Natural killer cell (primary cell): Measurements from ENCODE around the gene TTC7B. TPM values are rescaled to one million over a fixed set of nuclear protein-coding genes. Genes with fewer than 3 reads are reported as not detected.

Experiments used
- ATAC-seq, 3 donors: fragments of 150-1000 bp in 2 of 3; fragments of 200-7000 bp in 1 of 3; cut with Tn5 transposase; 1 replicate in 1 of 3; 2 replicates in 2 of 3; pipeline ENCODE4 v1.10.0; 2021; ENCODE audit warnings: mild to moderate bottlenecking in 2 of 3, moderate library complexity in 2 of 3
- DNase-seq, 2 donors: peaks; one replicate each; pipeline versions ENCODE4 v3.0.0 to v3.0.0-alpha.2; 2013 to 2021; ENCODE audit warnings: mixed read lengths in 1 of 2
- H3K27ac ChIP-seq: one replicate; pipeline ENCODE4 v1.5.1; 2013; ENCODE audit warnings: mild to moderate bottlenecking, low read length
- H3K27me3 ChIP-seq: one replicate; pipeline ENCODE4 v1.6.1; 2013; ENCODE audit warnings: low read length; ENCODE audit not compliant: control insufficient read depth, insufficient read depth
- H3K36me3 ChIP-seq: one replicate; pipeline ENCODE4 v1.6.1; 2013; ENCODE audit warnings: low read length; ENCODE audit not compliant: control insufficient read depth, insufficient read depth
- H3K4me1 ChIP-seq: one replicate; pipeline ENCODE4 v1.6.1; 2013; ENCODE audit warnings: low read length; ENCODE audit not compliant: control insufficient read depth, insufficient read depth
- H3K4me3 ChIP-seq: one replicate; pipeline ENCODE4 v1.5.1; 2013; ENCODE audit warnings: low read length
- H3K9me3 ChIP-seq: one replicate; pipeline ENCODE4 v1.6.1; 2013; ENCODE audit warnings: low read length; ENCODE audit not compliant: control insufficient read depth, insufficient read depth
- H3K27ac Mint-ChIP-seq, 2 donors: one replicate each; pipeline ENCODE4 v1.8.0; 2022; ENCODE audit warnings: mild to moderate bottlenecking in 2 of 2, mixed read lengths in 2 of 2, moderate library complexity in 1 of 2
- H3K27me3 Mint-ChIP-seq, 2 donors: one replicate each; pipeline ENCODE4 v1.8.0; 2022; ENCODE audit warnings: low read depth in 2 of 2, mixed read lengths in 2 of 2
- H3K36me3 Mint-ChIP-seq: one replicate; pipeline ENCODE4 v1.8.0; 2022; ENCODE audit warnings: mixed read lengths
- H3K4me1 Mint-ChIP-seq, 2 donors: one replicate each; pipeline ENCODE4 v1.8.0; 2022; ENCODE audit warnings: mixed read lengths in 2 of 2
- H3K4me3 Mint-ChIP-seq: one replicate; pipeline ENCODE4 v1.8.0; 2022; ENCODE audit warnings: mild to moderate bottlenecking, moderate library complexity, mixed read lengths
- H3K9me3 Mint-ChIP-seq, 2 donors: one replicate each; pipeline ENCODE4 v1.8.0; 2022; ENCODE audit warnings: mixed read lengths in 2 of 2
- WGBS: methylation state at CpG from one replicate; pipeline ENCODE4 v1.1.7; 2013; ENCODE audit warnings: missing lambda C conversion rate; ENCODE audit not compliant: insufficient coverage; 5-methylcytosine and 5-hydroxymethylcytosine counted together
- intact Hi-C: fragments of 100-400 bp; cut with micrococcal nuclease; formaldehyde crosslinking; loops from one replicate; pipeline ENCODE4 v1.14.2; 2022
- total RNA-seq, 4 donors: library from RNA; stranded (reverse); fragments of 120-200 nt in 1 of 4; gene quantifications; one replicate each; pipeline versions ENCODE4 v1.2.3 to v1.2.4, GENCODE V29; 2013 to 2022
- TF ChIP-seq, protein P1 (sequence below): fragments of 200-600 bp; IDR thresholded peaks from one replicate; pipeline ENCODE4 v1.8.0; 2022; ENCODE audit warnings: antibody characterized with exemption

Gene TTC7B
- total RNA-seq, 3 donors from 2014 or later (not counting 1 experiment from before 2014, with no cell fraction given) = 1.7 to 17.2 (median 5.9) TPM

DNA sequence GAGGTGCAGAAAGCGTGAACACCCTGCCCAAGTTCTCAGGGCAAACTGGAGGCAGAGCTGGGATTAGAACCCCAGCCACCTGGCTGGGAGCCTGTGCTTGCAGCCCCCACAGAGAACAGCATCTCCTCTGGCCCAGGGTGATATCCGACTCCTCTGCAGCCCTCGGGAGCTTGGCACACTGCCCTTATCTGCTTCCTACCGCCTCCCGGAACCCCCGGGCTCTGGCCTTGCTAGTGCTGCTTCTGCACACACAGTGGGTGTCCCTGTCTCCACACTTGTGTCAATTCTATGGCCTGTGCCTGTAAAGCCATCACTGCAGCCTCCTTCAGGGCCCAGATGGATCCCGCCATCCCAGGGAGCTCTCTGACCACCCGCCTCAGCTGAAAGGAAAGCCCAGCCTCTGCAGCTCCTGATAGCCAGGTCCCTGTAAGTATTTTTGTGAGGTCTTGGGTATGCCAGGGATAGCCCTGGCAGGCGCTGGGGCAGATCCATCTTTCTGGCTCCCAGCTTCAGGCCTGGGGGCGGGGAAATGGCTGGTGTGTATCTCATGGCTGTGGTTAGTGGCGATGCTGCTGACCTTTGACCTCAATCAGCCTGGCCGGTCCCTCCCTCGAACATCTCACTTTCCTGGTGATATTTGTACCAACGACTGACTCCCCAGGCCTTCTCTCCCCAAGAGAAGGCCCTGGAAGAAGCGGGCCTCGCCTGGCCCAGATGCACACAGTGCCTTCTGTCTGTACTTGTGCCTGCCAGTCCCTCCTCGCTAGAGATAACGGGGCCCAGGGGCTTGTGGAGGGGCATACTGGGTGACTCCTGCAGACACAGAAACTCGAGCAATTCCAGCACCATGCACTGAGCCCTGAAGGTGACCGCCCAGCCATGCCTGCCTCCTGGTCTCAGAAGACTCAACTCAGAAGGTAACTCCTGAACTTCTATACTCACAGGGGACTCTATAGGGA lies 235.6 kb downstream of the TTC7B start:
- H3K4me1 Mint-ChIP-seq = no peaks in the 10 kb centered on the region
- H3K36me3 Mint-ChIP-seq = no peaks in the 10 kb centered on the region
- no peaks in the 10 kb centered on the region for H3K27me3 Mint-ChIP-seq
- H3K9me3 ChIP-seq = no peaks in the 10 kb centered on the region
- no peak for DNase-seq
- H3K4me3 ChIP-seq = no peak overlapping the region
- ATAC-seq = no peak
- 87% methylated on average over 20 of the region's 20 CpGs for WGBS
- H3K27ac ChIP-seq = no peak overlapping the region
- no peak overlapping the region for H3K27ac Mint-ChIP-seq
- no peaks in the 10 kb centered on the region for H3K27me3 ChIP-seq
- TF ChIP-seq, protein P1, sequence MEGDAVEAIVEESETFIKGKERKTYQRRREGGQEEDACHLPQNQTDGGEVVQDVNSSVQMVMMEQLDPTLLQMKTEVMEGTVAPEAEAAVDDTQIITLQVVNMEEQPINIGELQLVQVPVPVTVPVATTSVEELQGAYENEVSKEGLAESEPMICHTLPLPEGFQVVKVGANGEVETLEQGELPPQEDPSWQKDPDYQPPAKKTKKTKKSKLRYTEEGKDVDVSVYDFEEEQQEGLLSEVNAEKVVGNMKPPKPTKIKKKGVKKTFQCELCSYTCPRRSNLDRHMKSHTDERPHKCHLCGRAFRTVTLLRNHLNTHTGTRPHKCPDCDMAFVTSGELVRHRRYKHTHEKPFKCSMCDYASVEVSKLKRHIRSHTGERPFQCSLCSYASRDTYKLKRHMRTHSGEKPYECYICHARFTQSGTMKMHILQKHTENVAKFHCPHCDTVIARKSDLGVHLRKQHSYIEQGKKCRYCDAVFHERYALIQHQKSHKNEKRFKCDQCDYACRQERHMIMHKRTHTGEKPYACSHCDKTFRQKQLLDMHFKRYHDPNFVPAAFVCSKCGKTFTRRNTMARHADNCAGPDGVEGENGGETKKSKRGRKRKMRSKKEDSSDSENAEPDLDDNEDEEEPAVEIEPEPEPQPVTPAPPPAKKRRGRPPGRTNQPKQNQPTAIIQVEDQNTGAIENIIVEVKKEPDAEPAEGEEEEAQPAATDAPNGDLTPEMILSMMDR = no peak
- no peak overlapping the region for H3K4me3 Mint-ChIP-seq
- no peaks in the 10 kb centered on the region for H3K4me1 ChIP-seq
- intact Hi-C loops = no loop called here
- H3K9me3 Mint-ChIP-seq = no peaks in the 10 kb centered on the region
- no peaks in the 10 kb centered on the region for H3K36me3 ChIP-seq

GRCh38 chr14:90579816-90580215 lies 236.4 kb downstream of the TTC7B start:
- Mint-ChIP-seq H3K4me3 (no peak overlapping the region), H3K36me3 (no peaks in the 10 kb centered on the region), H3K9me3 (no peaks in the 10 kb centered on the region), H3K27ac (no peak overlapping the region), H3K27me3 (peaks cover 0 to 3% of the 10 kb centered on the region in 2 donors), H3K4me1 (no peaks in the 10 kb centered on the region)
- Histone ChIP-seq H3K4me3 (no peak overlapping the region), H3K36me3 (no peaks in the 10 kb centered on the region), H3K27ac (no peak overlapping the region), H3K9me3 (no peaks in the 10 kb centered on the region), H3K27me3 (no peaks in the 10 kb centered on the region), H3K4me1 (no peaks in the 10 kb centered on the region)
- intact Hi-C loops = no loop called here
- TF ChIP-seq, protein P1 = no peak
- 91% methylated on average over 9 of the region's 9 CpGs for WGBS
- ATAC-seq = no peak
- no peak for DNase-seq

- Histone ChIP-seq H3K27me3 (no peaks in the 10 kb centered on the region), H3K4me3 (no peak overlapping the region), H3K36me3 (no peaks in the 10 kb centered on the region), H3K4me1 (no peaks in the 10 kb centered on the region), H3K9me3 (no peaks in the 10 kb centered on the region), H3K27ac (no peak overlapping the region)
- peaks cover 0 to 6% of the 10 kb centered on the region in 2 donors for H3K27me3 Mint-ChIP-seq
- 93% methylated on average over 7 of the region's 8 CpGs for WGBS
- H3K27ac Mint-ChIP-seq = no peak overlapping the region
- no peak overlapping the region for H3K4me3 Mint-ChIP-seq
- TF ChIP-seq, protein P1 = no peak
- intact Hi-C loops = no loop called here
- no peaks in the 10 kb centered on the region for H3K36me3 Mint-ChIP-seq
- no peaks in the 10 kb centered on the region for H3K4me1 Mint-ChIP-seq
- ATAC-seq = no peak
- no peak for DNase-seq
- H3K9me3 Mint-ChIP-seq = no peaks in the 10 kb centered on the region
These were observed 237.1 kb downstream of the TTC7B start for GRCh38 chr14:90579088-90579487.
